ENCODE results near the gene C1orf159.

C1orf159 gene

DNA sequence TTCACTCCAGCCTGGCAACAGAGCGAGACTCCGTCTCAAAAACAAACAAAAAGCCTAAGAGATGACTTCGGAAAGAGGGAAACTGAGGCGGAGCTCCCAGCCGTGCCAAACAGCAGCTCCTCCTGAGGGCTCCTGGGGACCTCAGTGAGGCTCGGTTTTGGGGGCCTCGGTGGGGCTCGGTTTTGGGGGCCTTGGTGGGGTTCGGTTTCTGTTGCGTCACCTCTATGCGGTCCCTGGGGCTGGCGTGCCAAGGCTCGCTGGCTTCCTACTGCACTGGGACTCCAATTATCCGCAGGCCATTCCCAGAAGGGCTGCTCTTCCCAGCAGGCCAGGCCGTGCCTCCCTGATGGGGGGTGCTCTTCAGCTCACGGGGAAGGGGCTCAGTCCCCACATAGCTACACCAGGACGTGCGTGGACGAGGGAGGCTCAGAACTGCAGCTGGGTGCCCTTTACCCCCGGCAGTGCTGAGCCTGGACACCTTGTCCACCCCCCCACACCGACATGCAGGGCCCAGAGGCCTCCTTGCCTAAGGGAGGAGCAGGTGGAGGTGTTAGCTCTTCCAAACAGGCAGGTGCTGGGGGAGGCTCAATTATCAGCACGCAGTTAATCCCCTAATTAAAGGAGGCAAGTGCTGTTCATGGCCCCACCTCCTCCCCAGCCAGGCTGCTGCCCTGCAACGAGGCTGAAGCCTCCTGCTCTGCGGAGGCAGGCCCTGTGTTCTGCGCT is 5.1 kb upstream of the C1orf159 start:
- no peak for DNase-seq (ENCODE audit: extremely low spot score)
- CTCF ChIA-PET: interaction anchor here (0.6 to 2.0 kb wide), 2 partner anchors 171 kb away, joined by 3 to 9 read pairs; no protein-coding TSS in a partner anchor
- TF ChIP-seq L3MBTL2 (conservative IDR thresholded peaks at IDR 0.05) (no peak), ELF4 (IDR thresholded peaks at IDR 0.05) (no peak)
- POLR2A ChIA-PET: no interaction called here

DNA sequence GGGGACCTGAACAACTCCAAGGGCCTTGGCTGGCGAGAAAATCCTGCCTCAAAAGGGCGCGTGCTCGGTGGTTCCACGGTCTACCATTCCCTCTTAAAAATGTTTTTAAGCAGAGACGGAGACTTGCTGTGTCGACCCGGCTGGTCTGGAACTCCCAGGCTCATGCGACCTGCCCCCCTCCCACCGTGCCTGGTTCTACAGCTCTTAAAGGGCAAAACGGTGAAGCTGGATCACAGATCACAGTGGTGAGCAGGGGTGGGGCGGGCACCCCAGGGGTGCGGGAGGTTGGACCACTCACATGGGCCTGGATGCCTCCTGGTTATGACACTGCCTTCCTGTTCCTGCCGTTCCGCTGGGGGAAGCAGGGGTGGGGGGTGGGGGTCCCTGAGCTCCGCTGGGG is 4.2 kb upstream of the C1orf159 start:
- CTCF ChIA-PET: no interaction called here
- POLR2A ChIA-PET: interaction anchor here (1.6 kb wide), 1 partner anchor 112 kb away, joined by 3 read pairs; the partner anchor contains the start of genes B3GALT6 and SDF4
- TF ChIP-seq, protein P1, sequence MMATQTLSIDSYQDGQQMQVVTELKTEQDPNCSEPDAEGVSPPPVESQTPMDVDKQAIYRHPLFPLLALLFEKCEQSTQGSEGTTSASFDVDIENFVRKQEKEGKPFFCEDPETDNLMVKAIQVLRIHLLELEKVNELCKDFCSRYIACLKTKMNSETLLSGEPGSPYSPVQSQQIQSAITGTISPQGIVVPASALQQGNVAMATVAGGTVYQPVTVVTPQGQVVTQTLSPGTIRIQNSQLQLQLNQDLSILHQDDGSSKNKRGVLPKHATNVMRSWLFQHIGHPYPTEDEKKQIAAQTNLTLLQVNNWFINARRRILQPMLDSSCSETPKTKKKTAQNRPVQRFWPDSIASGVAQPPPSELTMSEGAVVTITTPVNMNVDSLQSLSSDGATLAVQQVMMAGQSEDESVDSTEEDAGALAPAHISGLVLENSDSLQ (IDR thresholded peaks at IDR 0.05): no peak
- no peak for TF ChIP-seq FOXA1 (IDR thresholded peaks at IDR 0.05)
- no peak for TF ChIP-seq NFRKB (IDR thresholded peaks at IDR 0.05)
- TF ChIP-seq ZNF384 (IDR thresholded peaks at IDR 0.05): no peak
- no peak for TF ChIP-seq TARDBP (IDR thresholded peaks at IDR 0.05)
- no peak for TF ChIP-seq SUZ12 (IDR thresholded peaks at IDR 0.05)
- no peak for TF ChIP-seq SP1 (IDR thresholded peaks at IDR 0.05)
- no peak for TF ChIP-seq BHLHE40 (IDR thresholded peaks at IDR 0.05; ENCODE audit: borderline replicate concordance)
- no peak for TF ChIP-seq HDGF (IDR thresholded peaks at IDR 0.05; ENCODE audit: borderline replicate concordance)
- no peak for TF ChIP-seq FOXK2 (IDR thresholded peaks at IDR 0.05)
- TF ChIP-seq LEF1 (IDR thresholded peaks at IDR 0.05; ENCODE audit: borderline replicate concordance): no peak
- TF ChIP-seq ELF4 (IDR thresholded peaks at IDR 0.05): no peak
- no peak for TF ChIP-seq ARNT (IDR thresholded peaks at IDR 0.05)
- no peak for TF ChIP-seq CTBP1 (IDR thresholded peaks at IDR 0.05; ENCODE audit: borderline replicate concordance)
- no peak for TF ChIP-seq FOXM1 (IDR thresholded peaks at IDR 0.05; ENCODE audit: borderline replicate concordance)
- no peak for TF ChIP-seq L3MBTL2 (conservative IDR thresholded peaks at IDR 0.05)
- no peak for DNase-seq (ENCODE audit: extremely low spot score)

DNA sequence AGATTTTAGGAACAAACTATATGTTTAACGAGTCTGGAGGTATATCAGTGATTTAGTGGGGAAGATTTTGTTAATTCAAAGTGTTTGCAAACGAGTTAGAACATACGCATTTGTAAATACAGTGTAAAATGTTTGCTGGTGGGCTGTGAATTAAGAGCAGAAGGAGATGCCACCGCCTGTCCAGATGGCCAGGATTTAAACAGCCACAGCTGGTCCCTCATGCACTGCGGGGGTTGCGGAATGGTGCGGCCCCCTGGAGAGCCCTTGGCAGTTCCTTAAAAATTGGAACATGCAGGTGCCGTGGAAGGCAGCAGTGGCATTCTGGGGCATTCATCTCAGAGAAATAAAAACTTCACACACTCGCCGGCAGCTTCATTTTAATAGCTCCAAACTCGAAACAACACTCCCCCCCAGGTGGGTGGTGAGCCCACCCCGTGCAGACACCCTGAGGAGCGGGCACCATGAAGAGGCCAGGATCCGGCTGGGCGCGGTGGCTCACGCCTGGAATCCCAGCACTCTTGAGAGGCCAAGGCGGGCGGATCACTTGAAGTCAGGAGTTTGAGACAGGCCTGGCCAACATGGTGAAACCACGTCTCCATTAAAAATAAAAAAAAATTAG is 3.5 kb upstream of the C1orf159 start:
- POLR2A ChIA-PET: interaction anchor here (1.6 kb wide), 1 partner anchor 113 kb away, joined by 3 read pairs; the partner anchor contains the start of genes B3GALT6 and SDF4
- DNase-seq (ENCODE audit: extremely low spot score): no peak

DNA sequence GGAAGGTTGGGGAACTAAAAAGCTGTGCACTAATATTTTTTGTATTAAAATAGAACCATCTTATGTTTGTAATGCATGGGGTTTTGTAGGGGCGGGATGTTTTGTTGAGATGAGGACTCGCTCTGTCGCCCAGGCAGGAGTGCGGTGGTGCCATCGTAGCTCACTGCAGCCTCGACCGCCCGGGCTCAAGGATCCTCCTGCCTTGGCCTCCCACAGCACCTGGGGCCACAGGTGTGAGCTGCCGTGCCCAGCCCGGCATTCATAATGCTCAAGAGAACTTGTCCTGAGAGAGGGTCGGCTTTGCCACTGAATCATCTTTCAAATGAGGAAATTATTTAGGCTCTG is 3.0 kb upstream of the C1orf159 start:
- DNase-seq (ENCODE audit: extremely low spot score): no peak
- POLR2A ChIA-PET: interaction anchor here (1.6 kb wide), 1 partner anchor 113 kb away, joined by 3 read pairs; the partner anchor contains the start of genes B3GALT6 and SDF4
- CTCF ChIA-PET: no interaction called here
- TF ChIP-seq TARDBP (IDR thresholded peaks at IDR 0.05) (no peak), ARNT (IDR thresholded peaks at IDR 0.05) (no peak), FOXA1 (IDR thresholded peaks at IDR 0.05) (no peak), FOXM1 (IDR thresholded peaks at IDR 0.05; ENCODE audit: borderline replicate concordance) (no peak), ELF4 (IDR thresholded peaks at IDR 0.05) (no peak), SUZ12 (IDR thresholded peaks at IDR 0.05) (no peak), FOXK2 (IDR thresholded peaks at IDR 0.05) (no peak), BHLHE40 (IDR thresholded peaks at IDR 0.05; ENCODE audit: borderline replicate concordance) (no peak), ZNF384 (IDR thresholded peaks at IDR 0.05) (no peak), SP1 (IDR thresholded peaks at IDR 0.05) (no peak), LEF1 (IDR thresholded peaks at IDR 0.05; ENCODE audit: borderline replicate concordance) (no peak), L3MBTL2 (conservative IDR thresholded peaks at IDR 0.05) (no peak), NFRKB (IDR thresholded peaks at IDR 0.05) (no peak)
- TF ChIP-seq, protein P1 (IDR thresholded peaks at IDR 0.05): no peak

More for the DNA sequence above, 3.5 kb upstream of the C1orf159 start:
- CTCF ChIA-PET: no interaction called here
- TF ChIP-seq CTBP1 (IDR thresholded peaks at IDR 0.05; ENCODE audit: borderline replicate concordance): no peak
- TF ChIP-seq, protein P1 (IDR thresholded peaks at IDR 0.05): no peak
- TF ChIP-seq L3MBTL2 (conservative IDR thresholded peaks at IDR 0.05): no peak
- TF ChIP-seq TARDBP (IDR thresholded peaks at IDR 0.05): no peak
- no peak for TF ChIP-seq HDGF (IDR thresholded peaks at IDR 0.05; ENCODE audit: borderline replicate concordance)
- TF ChIP-seq ZNF384 (IDR thresholded peaks at IDR 0.05): no peak
- no peak for TF ChIP-seq LEF1 (IDR thresholded peaks at IDR 0.05; ENCODE audit: borderline replicate concordance)
- no peak for TF ChIP-seq SP1 (IDR thresholded peaks at IDR 0.05)
- TF ChIP-seq FOXM1 (IDR thresholded peaks at IDR 0.05; ENCODE audit: borderline replicate concordance): no peak
- no peak for TF ChIP-seq FOXA1 (IDR thresholded peaks at IDR 0.05)
- TF ChIP-seq SUZ12 (IDR thresholded peaks at IDR 0.05): no peak
- TF ChIP-seq ELF4 (IDR thresholded peaks at IDR 0.05): no peak
- TF ChIP-seq NFRKB (IDR thresholded peaks at IDR 0.05): no peak

DNA sequence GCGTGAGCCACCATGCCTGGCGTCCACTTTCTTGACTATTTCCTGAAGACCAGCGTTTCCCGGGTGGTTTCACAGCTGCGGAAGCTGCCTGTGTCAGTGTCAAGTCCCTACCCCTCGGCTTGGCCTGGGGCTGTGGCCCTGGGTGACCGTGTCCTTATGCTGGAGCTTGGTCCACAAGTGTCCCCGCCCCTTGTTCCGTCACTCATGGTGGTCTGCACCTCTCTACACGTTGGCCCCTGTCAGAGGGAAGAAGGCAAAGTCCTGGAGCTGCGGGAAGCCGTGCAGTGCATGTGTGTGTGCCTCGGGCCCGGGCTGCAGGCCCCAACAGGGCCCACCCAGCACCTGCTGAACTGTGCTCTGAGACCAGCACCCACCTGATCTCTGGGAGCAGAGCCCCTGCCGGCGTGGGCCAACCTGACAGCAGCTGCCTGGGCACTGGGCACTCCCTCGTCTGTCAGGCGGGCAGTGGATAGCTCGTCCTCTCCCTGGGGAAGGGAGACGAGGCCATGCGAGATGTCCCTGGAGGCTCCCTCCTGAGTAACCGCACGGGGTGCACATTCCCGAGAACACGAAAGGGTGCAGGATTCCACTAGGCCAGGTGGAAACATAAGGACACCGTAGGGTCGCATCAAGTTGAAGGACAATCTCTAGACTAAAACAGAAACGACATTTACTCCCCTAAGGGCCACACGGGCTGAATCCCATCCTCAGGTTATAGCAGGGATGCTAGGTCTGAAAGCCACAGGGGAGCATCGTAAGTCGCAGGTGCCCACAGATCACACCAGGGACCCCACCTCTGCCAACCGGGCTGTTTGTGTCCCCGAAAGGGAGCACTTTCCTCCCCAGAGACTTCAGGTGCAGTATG is 2.4 kb upstream of the C1orf159 start:
- ChIA-PET CTCF (no interaction called here), POLR2A (no interaction called here)

More for the DNA sequence above, 2.4 kb upstream of the C1orf159 start:
- no peak for DNase-seq (ENCODE audit: extremely low spot score)
- TF ChIP-seq FOXK2 (IDR thresholded peaks at IDR 0.05): no peak
- no peak for TF ChIP-seq BHLHE40 (IDR thresholded peaks at IDR 0.05; ENCODE audit: borderline replicate concordance)
- no peak for TF ChIP-seq SUZ12 (IDR thresholded peaks at IDR 0.05)
- no peak for TF ChIP-seq L3MBTL2 (conservative IDR thresholded peaks at IDR 0.05)
- TF ChIP-seq ELF4 (IDR thresholded peaks at IDR 0.05): no peak
- TF ChIP-seq CTBP1 (IDR thresholded peaks at IDR 0.05; ENCODE audit: borderline replicate concordance): no peak
- no peak for TF ChIP-seq FOXM1 (IDR thresholded peaks at IDR 0.05; ENCODE audit: borderline replicate concordance)
- no peak for TF ChIP-seq FOXA1 (IDR thresholded peaks at IDR 0.05)
- no peak for TF ChIP-seq ZNF384 (IDR thresholded peaks at IDR 0.05)
- TF ChIP-seq SP1 (IDR thresholded peaks at IDR 0.05): no peak
- TF ChIP-seq LEF1 (IDR thresholded peaks at IDR 0.05; ENCODE audit: borderline replicate concordance): no peak
- TF ChIP-seq TARDBP (IDR thresholded peaks at IDR 0.05): no peak
- no peak for TF ChIP-seq ARNT (IDR thresholded peaks at IDR 0.05)
- TF ChIP-seq HDGF (IDR thresholded peaks at IDR 0.05; ENCODE audit: borderline replicate concordance): no peak

Data from HEK293T (cell line).